BJ (cell line): ENCODE results near the gene WWOX. TPM values are rescaled to one million over a fixed set of nuclear protein-coding genes. Genes with fewer than 3 reads are reported as not detected.

ENCODE experiments used
- CTCF ChIA-PET: fragments of 350-600 bp; formaldehyde crosslinking; extraction: SDS; loops from one replicate; lab custom pipeline; 2021; ENCODE audit warnings: antibody characterized with exemption, inconsistent platforms; lab: Yijun Ruan, JAX
- POLR2A ChIA-PET: fragments of 300-600 bp; sonication (Branson Sonifier 250); formaldehyde crosslinking; extraction: SDS; loops from one replicate; lab custom pipeline; 2021; ENCODE audit warnings: antibody characterized with exemption; lab: Charles Lee
- DNase-seq: peaks from one replicate; pipeline ENCODE4 v3.0.0-alpha.2; 2011; ENCODE audit warnings: low read depth
- H3K27me3 ChIP-seq: 2 replicates; pipeline ENCODE4 v1.6.0; 2011; ENCODE audit warnings: low read length; ENCODE audit not compliant: control insufficient read depth, insufficient read depth
- H3K36me3 ChIP-seq: 2 replicates; pipeline ENCODE4 v1.5.1; 2011; ENCODE audit warnings: low read length; ENCODE audit not compliant: control insufficient read depth, insufficient read depth
- H3K4me3 ChIP-seq: 2 replicates; pipeline ENCODE4 v1.5.1; 2011; ENCODE audit warnings: low read depth, mild to moderate bottlenecking, control low read depth, low read length
- CTCF ChIP-seq: IDR thresholded peaks from 2 replicates; pipeline ENCODE4 v1.5.1; 2011; ENCODE audit warnings: low read depth, mild to moderate bottlenecking, control low read depth, inconsistent platforms, low read length, moderate library complexity; ENCODE audit not compliant: insufficient read depth
- polyA plus RNA-seq: library from polyadenylated mRNA; depleted of rRNA; stranded (reverse); fragments of >200 nt; gene quantifications from 2 replicates; pipeline ENCODE4 v1.2.3, GENCODE V29; 2011

Gene WWOX
- polyA plus RNA-seq, 1 experiment = 3.1 TPM

GRCh38 chr16:78552106-78552675, 452.7 kb downstream of the WWOX start:
- ChIA-PET CTCF (no interaction called here), POLR2A (no interaction called here)
- Histone ChIP-seq H3K27me3 (no peaks in the 10 kb centered on the region), H3K36me3 (no peaks in the 10 kb centered on the region), H3K4me3 (no peak overlapping the region)
- no peak for DNase-seq
- TF ChIP-seq CTCF = no peak

- Histone ChIP-seq H3K36me3 (no peaks in the 10 kb centered on the region), H3K27me3 (no peaks in the 10 kb centered on the region), H3K4me3 (no peak overlapping the region)
- ChIA-PET POLR2A (no interaction called here), CTCF (no interaction called here)
- DNase-seq = no peak
- no peak for TF ChIP-seq CTCF
Measured at GRCh38 chr16:78552716-78553115, 453.3 kb downstream of the WWOX start.

GRCh38 chr16:78553268-78554039, 454.0 kb downstream of the WWOX start:
- Histone ChIP-seq H3K4me3 (no peak overlapping the region), H3K27me3 (no peaks in the 10 kb centered on the region), H3K36me3 (no peaks in the 10 kb centered on the region)
- DNase-seq = no peak
- ChIA-PET CTCF (no interaction called here), POLR2A (no interaction called here)
- TF ChIP-seq CTCF = no peak

GRCh38 chr16:78556421-78556820, 457.0 kb downstream of the WWOX start:
- Histone ChIP-seq H3K27me3 (no peaks in the 10 kb centered on the region), H3K4me3 (no peak overlapping the region), H3K36me3 (no peaks in the 10 kb centered on the region)
- ChIA-PET POLR2A (no interaction called here), CTCF (no interaction called here)
- no peak for DNase-seq
- no peak for TF ChIP-seq CTCF

GRCh38 chr16:78560997-78561396, 461.5 kb downstream of the WWOX start:
- no peak overlapping the region for H3K4me3 ChIP-seq
- ChIA-PET POLR2A (no interaction called here), CTCF (no interaction called here)
- H3K36me3 ChIP-seq = no peaks in the 10 kb centered on the region
- no peaks in the 10 kb centered on the region for H3K27me3 ChIP-seq
- no peak for TF ChIP-seq CTCF
- no peak for DNase-seq
